GM19395 (cell line): ENCODE results near the gene GNPTG.
A peak's percentile ranks its signal among the peaks of the same experiment; 100 is the strongest.

ENCODE experiments used
- ATAC-seq: cut with Tn5 transposase; IDR thresholded peaks from one replicate; pipeline ENCODE4 v1.9.1; 2021; ENCODE audit warnings: mild to moderate bottlenecking, moderate library complexity; ENCODE audit not compliant: unreplicated experiment

GNPTG gene

GRCh38 chr16:1392826-1393225, 41.1 kb downstream of the GNPTG start:
- ATAC-seq: no peak

- no peak for ATAC-seq
Observed at GRCh38 chr16:1393613-1394176, 42.0 kb downstream of the GNPTG start.

GRCh38 chr16:1394367-1394951, 42.7 kb downstream of the GNPTG start:
- no peak for ATAC-seq

- no peak for ATAC-seq
Observed at GRCh38 chr16:1395444-1396031, 43.8 kb downstream of the GNPTG start.

GRCh38 chr16:1397779-1398178, 46.0 kb downstream of the GNPTG start:
- ATAC-seq: no peak

DNA sequence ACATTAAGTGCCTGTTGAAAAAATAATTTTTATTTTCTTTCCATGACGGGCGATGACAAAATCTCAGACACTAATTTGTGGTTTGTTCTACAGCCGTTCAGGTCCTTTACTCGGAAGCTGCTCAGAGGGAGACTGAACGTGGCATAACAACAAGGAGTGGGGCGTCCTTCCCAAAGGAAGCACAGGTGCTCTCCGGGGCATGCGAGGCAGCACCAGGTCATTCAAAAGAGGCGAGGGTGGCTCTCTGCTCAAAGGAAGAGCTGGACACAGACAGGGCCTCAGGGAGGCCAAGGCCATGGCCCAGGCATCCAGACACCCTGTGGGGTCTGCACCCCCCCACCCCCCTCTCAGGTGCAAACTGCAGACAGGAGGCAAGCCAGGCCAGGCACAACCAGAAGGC, 46.6 kb downstream of the GNPTG start:
- ATAC-seq: no peak

DNA sequence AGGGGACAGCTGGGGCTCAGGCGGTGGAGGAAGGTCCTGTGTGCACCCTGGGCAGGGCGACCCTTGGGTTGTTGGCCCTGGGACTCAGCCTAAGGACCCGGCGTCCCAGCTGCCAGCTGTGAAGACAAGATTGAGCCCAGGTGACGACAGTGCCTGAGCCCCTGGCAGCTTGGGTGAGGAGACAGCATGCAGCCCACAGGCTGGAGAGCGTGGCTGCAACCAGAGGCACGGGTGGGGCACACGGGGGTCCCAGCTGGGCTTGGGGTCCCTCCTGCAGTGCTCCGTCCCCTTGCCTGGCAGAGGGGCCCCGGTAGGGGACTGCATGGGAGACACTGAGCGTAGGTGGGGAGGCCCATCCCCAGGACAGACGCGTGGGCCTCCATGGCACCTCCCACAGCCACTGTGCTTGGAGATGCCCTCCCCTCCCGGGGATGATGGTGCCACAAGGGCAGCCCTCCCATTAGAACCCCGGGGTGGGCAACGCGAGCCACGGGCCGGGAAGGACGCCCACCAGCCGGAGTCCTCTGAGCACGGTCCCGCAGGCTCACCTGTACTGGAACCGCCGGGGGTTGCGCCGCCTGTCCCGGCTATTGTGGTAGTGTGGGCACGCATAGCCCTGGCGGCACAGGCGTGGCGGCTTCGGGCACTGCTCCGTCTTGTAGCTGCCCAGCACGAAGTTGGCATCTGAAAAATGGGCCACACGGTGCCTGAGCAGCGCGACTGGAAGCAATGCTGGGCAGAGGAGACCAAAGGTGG, 47.3 kb downstream of the GNPTG start:
- no peak for ATAC-seq

DNA sequence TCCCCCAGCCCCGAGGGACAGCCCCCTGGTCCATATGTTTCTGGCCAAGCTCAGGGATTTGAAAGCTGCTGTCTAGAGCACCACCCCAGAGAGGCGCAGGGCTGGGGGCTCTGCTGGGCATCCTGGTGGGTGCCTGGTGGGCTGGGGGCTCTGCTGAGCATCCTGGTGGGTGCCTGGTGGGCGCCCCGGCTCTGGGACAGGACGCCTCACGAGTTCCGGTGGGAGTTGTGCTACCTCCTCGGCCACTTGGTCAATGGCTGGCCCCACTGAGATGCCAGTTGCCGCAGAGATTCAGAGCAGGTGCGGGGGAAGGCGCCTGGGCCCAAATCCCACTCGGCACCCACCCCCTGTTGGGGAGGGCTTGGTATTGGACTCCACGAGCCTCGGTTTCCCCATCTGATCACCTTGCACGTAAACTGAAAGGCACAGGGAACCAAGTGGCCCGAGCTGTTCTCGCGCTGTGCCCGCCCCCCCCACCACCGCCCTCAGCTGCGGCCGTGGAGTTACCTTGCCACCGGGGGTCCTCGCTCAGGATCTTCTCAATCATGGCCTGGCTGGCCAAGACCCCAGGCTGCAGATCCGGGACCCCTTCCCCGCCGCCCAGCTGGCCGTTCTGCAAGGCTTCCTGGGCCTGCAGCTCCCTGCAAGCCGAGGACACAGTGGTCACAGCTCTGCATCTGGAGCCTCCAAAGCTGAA, 49.5 kb downstream of the GNPTG start:
- no peak for ATAC-seq

- ATAC-seq: no peak
Observed at GRCh38 chr16:1401758-1402154, 50.0 kb downstream of the GNPTG start.

DNA sequence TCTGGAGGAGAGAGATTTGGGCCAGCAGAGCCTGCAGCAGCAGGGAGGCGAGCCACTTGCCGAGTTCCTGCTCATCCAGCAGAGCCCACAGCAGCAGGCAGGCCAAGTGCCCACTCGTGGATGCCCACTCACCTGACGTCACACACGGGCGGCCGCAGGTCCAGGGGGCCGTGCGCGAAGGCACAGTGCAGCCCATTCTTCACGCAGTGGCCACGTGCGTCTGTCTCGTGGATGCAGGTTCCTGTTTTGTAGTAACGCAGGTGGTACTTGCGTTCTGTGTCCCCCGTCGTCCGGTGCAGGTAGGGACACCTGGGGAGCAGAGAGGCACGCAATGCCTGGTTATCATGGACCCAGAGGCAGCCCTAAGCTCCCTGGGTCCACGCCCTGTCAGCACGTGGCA, 51.3 kb downstream of the GNPTG start:
- no peak for ATAC-seq

GRCh38 chr16:1403733-1404132, 52.0 kb downstream of the GNPTG start:
- no peak for ATAC-seq

DNA sequence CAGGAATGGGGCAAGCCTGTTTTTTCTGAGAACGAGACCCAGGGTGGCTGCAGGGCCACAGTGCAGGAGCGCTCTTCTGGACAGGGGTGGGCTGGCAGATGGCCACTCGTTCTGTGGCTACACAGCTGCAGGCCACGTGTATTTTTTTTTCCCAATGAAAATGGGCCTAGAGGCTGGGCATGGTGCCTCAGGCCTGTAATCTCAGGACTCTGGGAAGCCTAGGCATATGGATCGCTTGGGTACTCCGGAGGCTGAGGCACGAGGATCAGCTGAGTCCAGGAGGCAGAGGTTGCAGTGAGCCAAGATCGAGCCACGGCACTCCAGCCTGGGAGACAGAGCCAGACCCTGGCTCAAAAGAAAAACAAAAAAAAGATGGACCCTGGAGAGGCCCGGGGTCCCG, 56.0 kb downstream of the GNPTG start:
- ATAC-seq: peak; percentile 24

- ATAC-seq: peak; percentile 79
Observed at GRCh38 chr16:1408171-1408837, 56.6 kb downstream of the GNPTG start.

- ATAC-seq: no peak
Observed at GRCh38 chr16:1412847-1413246, 61.1 kb downstream of the GNPTG start.
